GM12891 (cell line): ENCODE measurements around the gene GRHL1.

ENCODE experiments used
- POLR2A ChIP-seq: IDR thresholded peaks from 2 replicates; pipeline ENCODE4 v1.6.1; 2011; ENCODE audit warnings: low read depth, low read length, control low read depth
- POU2F2 ChIP-seq: IDR thresholded peaks from 2 replicates; pipeline ENCODE4 v1.6.1; 2011; ENCODE audit warnings: low read depth, mild to moderate bottlenecking, control low read depth, low read length, moderate library complexity
- TAF1 ChIP-seq: IDR thresholded peaks from 2 replicates; pipeline ENCODE4 v1.6.1; 2011; ENCODE audit warnings: low read depth, low read length, control low read depth

GRCh38 chr2:9907402-9907801 lies 44.1 kb upstream of the GRHL1 start:
- TF ChIP-seq POLR2A (no peak), TAF1 (no peak), POU2F2 (no peak)
